Neural cell (in vitro differentiated cells): Measurements from ENCODE around the gene KLF9. TPM values are rescaled to one million over a fixed set of nuclear protein-coding genes. Genes with fewer than 3 reads are reported as not detected.

ENCODE experiments used
- H2AFZ ChIP-seq: fragments of 200-600, 300-800 bp; sonication (generic), shearing (Covaris generic); 2 replicates; pipeline ENCODE4 v1.6.0; 2014; ENCODE audit warnings: low read depth, mild to moderate bottlenecking, antibody characterized with exemption, low read length, moderate library complexity
- H3F3A ChIP-seq: fragments of 200-600 bp; shearing (Covaris generic); 2 replicates; pipeline ENCODE4 v1.6.1; 2016; ENCODE audit warnings: mild to moderate bottlenecking, moderate library complexity, mixed read lengths, antibody characterized with exemption, low read length; ENCODE audit not compliant: insufficient read depth, poor library complexity, severe bottlenecking
- H3K27ac ChIP-seq: fragments of 200-600, 300-800 bp; sonication (generic), shearing (Covaris generic); 2 replicates; pipeline ENCODE4 v1.5.1; 2014; ENCODE audit warnings: mild to moderate bottlenecking, low read length, moderate library complexity
- H3K27me3 ChIP-seq: fragments of 300-800, 200-600 bp; sonication (generic), shearing (Covaris generic); 2 replicates; pipeline ENCODE4 v1.6.0; 2014; ENCODE audit warnings: mild to moderate bottlenecking, low read depth, low read length, moderate library complexity; ENCODE audit not compliant: insufficient read depth
- H3K36me3 ChIP-seq: fragments of 300-800, 200-600 bp; sonication (generic), shearing (Covaris generic); 2 replicates; pipeline ENCODE4 v1.5.1; 2014; ENCODE audit warnings: mild to moderate bottlenecking, antibody characterized with exemption, low read length, moderate library complexity; ENCODE audit not compliant: insufficient read depth
- H3K4me2 ChIP-seq: fragments of 300-800, 200-600 bp; sonication (generic), shearing (Covaris generic); 2 replicates; pipeline ENCODE4 v1.6.0; 2014; ENCODE audit warnings: mild to moderate bottlenecking, low read length
- H3K4me3 ChIP-seq: fragments of 300-800, 200-600 bp; sonication (generic), shearing (Covaris generic); 2 replicates; pipeline ENCODE4 v1.5.1; 2014; ENCODE audit warnings: mild to moderate bottlenecking, low read length, moderate library complexity
- H3K79me2 ChIP-seq: fragments of 200-600 bp; shearing (Covaris generic); replicated peaks from 2 replicates; pipeline ENCODE4 v1.6.0; 2014; ENCODE audit warnings: mild to moderate bottlenecking, low read length, moderate library complexity; ENCODE audit not compliant: insufficient read depth
- H3K9ac ChIP-seq: fragments of 300-800, 200-600 bp; sonication (generic), shearing (Covaris generic); 2 replicates; pipeline ENCODE4 v1.6.1; 2016; ENCODE audit warnings: mild to moderate bottlenecking, low read length, mixed read lengths
- H3K9me2 ChIP-seq: fragments of 200-600 bp; shearing (Covaris generic); 2 replicates; pipeline ENCODE4 v1.6.1; 2016; ENCODE audit warnings: mild to moderate bottlenecking, low read length, mixed read lengths; ENCODE audit not compliant: insufficient read depth
- H3K9me3 ChIP-seq: fragments of 200-600, 300-800 bp; sonication (generic), shearing (Covaris generic); 2 replicates; pipeline ENCODE4 v1.6.1; 2016; ENCODE audit warnings: mild to moderate bottlenecking, mixed run types, low read length, moderate library complexity, mixed read lengths
- H4K20me1 ChIP-seq: fragments of 200-600 bp; shearing (Covaris generic); 2 replicates; pipeline ENCODE4 v1.6.1; 2016; ENCODE audit warnings: mild to moderate bottlenecking, mixed run types; ENCODE audit not compliant: insufficient read depth
- EP300 ChIP-seq: fragments of 450-650 bp; conservative IDR thresholded peaks from 2 replicates; pipeline ENCODE4 v1.6.1; 2014; ENCODE audit warnings: antibody characterized with exemption, mild to moderate bottlenecking, moderate library complexity; ENCODE audit not compliant: poor library complexity, severe bottlenecking
- EZH2 ChIP-seq: fragments of 200-600, 300-800 bp; shearing (Covaris generic), sonication (generic); IDR thresholded peaks from 2 replicates; pipeline ENCODE4 v1.6.1; 2014; ENCODE audit warnings: antibody characterized with exemption, low read length, borderline replicate concordance, mild to moderate bottlenecking; ENCODE audit not compliant: insufficient read depth, poor library complexity, severe bottlenecking
- MXI1 ChIP-seq: fragments of 450-650 bp; conservative IDR thresholded peaks from 2 replicates; pipeline ENCODE4 v1.6.1; 2014; ENCODE audit warnings: antibody characterized with exemption, mild to moderate bottlenecking; ENCODE audit not compliant: poor library complexity, severe bottlenecking
- POLR2AphosphoS5 ChIP-seq: IDR thresholded peaks from 2 replicates; pipeline ENCODE4 v1.6.1; 2012
- RAD21 ChIP-seq: fragments of 450-650 bp; conservative IDR thresholded peaks from 2 replicates; pipeline ENCODE4 v1.6.1; 2014; ENCODE audit warnings: antibody characterized with exemption, mild to moderate bottlenecking, moderate library complexity
- REST ChIP-seq: IDR thresholded peaks from 2 replicates; pipeline ENCODE4 v1.6.1; 2012; ENCODE audit warnings: borderline replicate concordance
- SMC3 ChIP-seq: fragments of 450-650 bp; conservative IDR thresholded peaks from 2 replicates; pipeline ENCODE4 v1.6.1; 2014; ENCODE audit warnings: antibody characterized with exemption, mild to moderate bottlenecking, moderate library complexity; ENCODE audit not compliant: poor library complexity
- TAF1 ChIP-seq: IDR thresholded peaks from 2 replicates; pipeline ENCODE4 v1.6.1; 2012; ENCODE audit warnings: low read depth
- polyA plus RNA-seq: library from polyadenylated mRNA; depleted of rRNA; stranded (reverse); fragments of >200 nt; gene quantifications from 2 replicates; pipeline ENCODE4 v1.2.3, GENCODE V29; 2014
- TF ChIP-seq, protein P1 (sequence below): fragments of 450-650 bp; IDR thresholded peaks from 2 replicates; pipeline ENCODE4 v1.5.1; 2014; ENCODE audit warnings: antibody characterized with exemption, mild to moderate bottlenecking, moderate library complexity; ENCODE audit not compliant: poor library complexity, severe bottlenecking

Gene KLF9
- polyA plus RNA-seq, 1 donor from 2014 or later = 0.11 TPM

DNA sequence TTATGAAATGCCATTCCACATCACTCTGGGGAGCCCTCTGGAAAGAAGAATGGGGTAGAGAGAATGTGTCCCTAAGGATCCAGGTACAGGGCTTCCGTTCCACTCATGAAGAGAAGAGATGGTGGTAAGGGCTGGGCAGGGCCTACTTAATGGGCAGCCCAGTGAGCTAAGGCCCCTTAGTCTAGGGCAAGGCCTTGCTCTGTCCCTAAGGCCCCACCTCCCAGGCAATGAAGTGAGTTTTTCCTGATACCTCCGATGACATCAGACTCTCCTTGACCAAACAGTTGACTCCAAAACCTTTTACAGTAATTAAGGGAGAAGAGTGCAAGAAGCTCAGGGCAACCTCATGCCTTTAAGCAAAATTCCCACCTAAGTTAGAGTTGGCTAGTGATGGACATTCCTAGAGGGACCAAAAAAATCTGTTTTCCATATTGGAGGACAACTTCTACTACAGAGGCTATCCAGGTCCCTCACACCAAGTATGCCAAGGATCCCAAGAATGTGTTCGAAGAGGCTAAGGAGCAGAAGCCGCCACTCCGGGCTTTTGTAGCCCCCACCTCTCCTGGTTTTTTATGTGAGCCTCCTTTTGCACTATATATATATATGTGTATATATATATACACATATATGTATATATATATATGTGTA, 5.9 kb downstream of the KLF9 start:
- peaks cover 35% of the 10 kb centered on the region for H3K27me3 ChIP-seq
- no peak overlapping the region for H2AFZ ChIP-seq
- H3K9me3 ChIP-seq = no peaks in the 10 kb centered on the region
- H3K9me2 ChIP-seq = no peaks in the 10 kb centered on the region
- no peaks in the 10 kb centered on the region for H4K20me1 ChIP-seq
- H3K79me2 ChIP-seq = no peaks in the 10 kb centered on the region
- no peak overlapping the region for H3K4me3 ChIP-seq
- no peaks in the 10 kb centered on the region for H3F3A ChIP-seq
- no peaks in the 10 kb centered on the region for H3K36me3 ChIP-seq
- no peak overlapping the region for H3K9ac ChIP-seq
- TF ChIP-seq SMC3 (no peak), POLR2AphosphoS5 (no peak), RAD21 (no peak), MXI1 (no peak), EP300 (no peak), REST (no peak), TAF1 (no peak), EZH2 (no peak)
- TF ChIP-seq, protein P1, sequence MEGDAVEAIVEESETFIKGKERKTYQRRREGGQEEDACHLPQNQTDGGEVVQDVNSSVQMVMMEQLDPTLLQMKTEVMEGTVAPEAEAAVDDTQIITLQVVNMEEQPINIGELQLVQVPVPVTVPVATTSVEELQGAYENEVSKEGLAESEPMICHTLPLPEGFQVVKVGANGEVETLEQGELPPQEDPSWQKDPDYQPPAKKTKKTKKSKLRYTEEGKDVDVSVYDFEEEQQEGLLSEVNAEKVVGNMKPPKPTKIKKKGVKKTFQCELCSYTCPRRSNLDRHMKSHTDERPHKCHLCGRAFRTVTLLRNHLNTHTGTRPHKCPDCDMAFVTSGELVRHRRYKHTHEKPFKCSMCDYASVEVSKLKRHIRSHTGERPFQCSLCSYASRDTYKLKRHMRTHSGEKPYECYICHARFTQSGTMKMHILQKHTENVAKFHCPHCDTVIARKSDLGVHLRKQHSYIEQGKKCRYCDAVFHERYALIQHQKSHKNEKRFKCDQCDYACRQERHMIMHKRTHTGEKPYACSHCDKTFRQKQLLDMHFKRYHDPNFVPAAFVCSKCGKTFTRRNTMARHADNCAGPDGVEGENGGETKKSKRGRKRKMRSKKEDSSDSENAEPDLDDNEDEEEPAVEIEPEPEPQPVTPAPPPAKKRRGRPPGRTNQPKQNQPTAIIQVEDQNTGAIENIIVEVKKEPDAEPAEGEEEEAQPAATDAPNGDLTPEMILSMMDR = no peak
- no peak overlapping the region for H3K4me2 ChIP-seq
- H3K27ac ChIP-seq = no peak overlapping the region

DNA sequence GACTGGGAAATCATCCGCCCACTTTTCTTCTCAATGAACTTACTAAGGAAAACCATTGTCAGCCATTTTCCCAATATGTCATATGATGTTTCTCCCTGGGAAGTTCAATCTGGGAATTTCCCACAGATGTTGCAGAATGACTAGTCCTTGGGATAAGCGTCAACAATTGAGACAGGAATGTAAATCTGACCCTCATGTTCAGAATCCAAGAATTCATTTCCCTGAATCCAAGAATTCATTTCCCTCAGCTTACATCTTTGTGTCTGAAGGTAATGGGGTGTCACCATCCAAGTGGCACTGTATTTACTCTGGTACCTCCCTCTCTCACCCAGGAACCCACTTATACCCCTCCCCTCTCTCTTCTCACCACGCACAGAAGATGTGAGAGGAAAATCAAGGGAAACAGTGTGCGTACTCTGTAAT, 7.4 kb downstream of the KLF9 start:
- H3K27ac ChIP-seq = no peak overlapping the region
- no peak overlapping the region for H2AFZ ChIP-seq
- H3F3A ChIP-seq = no peaks in the 10 kb centered on the region
- H3K9ac ChIP-seq = no peak overlapping the region
- peaks cover 21% of the 10 kb centered on the region for H3K27me3 ChIP-seq
- no peaks in the 10 kb centered on the region for H3K36me3 ChIP-seq
- H3K4me3 ChIP-seq = no peak overlapping the region
- no peaks in the 10 kb centered on the region for H3K9me3 ChIP-seq
- H4K20me1 ChIP-seq = no peaks in the 10 kb centered on the region
- peak; percentile 26 for TF ChIP-seq POLR2AphosphoS5
- TF ChIP-seq REST = no peak
- H3K9me2 ChIP-seq = no peaks in the 10 kb centered on the region
- H3K79me2 ChIP-seq = no peaks in the 10 kb centered on the region
- no peak overlapping the region for H3K4me2 ChIP-seq
